ENCODE measurements around the gene LHX4.

The LHX4 gene

DNA sequence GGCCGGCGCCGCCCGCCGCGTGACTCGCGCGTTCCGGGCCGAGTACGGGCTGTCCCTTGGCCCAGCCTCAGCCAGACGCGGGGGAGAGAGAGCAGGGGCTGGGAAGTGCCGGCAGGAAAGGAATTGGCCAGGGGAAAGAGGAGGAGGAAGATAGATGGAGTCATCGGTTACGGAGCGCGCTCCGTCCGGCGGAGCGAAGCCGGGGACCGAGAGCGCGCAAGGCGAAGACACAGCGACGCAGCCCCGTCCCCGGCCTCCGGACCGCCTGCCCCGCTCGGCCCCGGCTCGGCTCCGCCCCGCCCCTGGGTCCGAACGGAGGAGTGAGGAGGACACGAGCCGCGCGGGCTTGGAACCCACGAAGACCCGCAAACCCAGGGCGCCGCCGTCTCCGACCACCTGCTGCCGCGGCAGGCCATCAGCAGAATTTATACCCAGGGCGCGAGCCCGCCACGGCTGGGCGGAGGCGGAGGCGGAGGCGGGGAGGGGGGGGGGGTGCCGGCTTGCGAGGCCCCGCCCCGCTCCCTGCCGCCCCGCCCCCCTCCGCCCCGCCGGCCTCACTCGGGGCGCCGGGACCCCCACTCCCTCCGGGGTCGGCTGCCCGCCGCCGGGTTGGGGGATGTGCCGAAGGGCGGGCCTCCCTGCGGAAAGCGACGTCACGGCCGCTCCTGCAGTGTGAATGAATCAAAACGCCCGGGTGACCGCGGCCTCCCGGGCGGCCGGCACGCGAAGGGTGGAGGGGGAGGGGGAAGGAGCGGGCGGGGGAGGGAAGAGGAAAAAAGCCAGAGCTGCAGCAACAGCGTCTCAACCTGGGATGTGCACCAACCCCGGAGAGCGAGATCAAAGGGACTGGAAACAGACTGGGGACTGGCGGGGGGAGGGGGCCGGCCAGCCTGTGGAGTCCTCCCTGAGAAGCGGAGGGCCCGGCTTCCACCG, at the start of gene LHX4:
Gene LHX4 (plus strand): TSS at position 782 of the 933 bp plus-strand sequence. CDS start 266 bp downstream, outside the sequence.
- DNase-seq, result peak; percentile 66

DNA sequence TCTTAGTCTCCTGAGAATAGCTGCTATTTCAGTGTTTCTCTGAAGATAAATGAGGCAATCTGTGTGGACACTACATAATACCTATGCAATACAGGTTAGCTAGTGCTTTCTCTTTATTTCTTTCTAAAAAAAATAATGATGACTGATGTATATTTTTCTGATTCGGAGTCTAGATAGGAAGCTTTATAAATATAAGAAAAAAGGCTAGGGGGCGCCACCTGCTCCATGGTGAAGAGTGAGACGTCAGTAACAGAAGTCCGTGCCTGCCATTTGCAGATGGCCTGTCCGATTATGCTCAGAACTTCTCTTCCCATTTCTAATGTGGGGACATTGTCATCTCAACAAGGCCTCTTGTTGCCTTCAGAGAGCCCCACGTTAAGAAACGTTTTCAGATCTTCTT, 49.0 kb upstream of the LHX4 start:
- DNase-seq, result no peak

DNA sequence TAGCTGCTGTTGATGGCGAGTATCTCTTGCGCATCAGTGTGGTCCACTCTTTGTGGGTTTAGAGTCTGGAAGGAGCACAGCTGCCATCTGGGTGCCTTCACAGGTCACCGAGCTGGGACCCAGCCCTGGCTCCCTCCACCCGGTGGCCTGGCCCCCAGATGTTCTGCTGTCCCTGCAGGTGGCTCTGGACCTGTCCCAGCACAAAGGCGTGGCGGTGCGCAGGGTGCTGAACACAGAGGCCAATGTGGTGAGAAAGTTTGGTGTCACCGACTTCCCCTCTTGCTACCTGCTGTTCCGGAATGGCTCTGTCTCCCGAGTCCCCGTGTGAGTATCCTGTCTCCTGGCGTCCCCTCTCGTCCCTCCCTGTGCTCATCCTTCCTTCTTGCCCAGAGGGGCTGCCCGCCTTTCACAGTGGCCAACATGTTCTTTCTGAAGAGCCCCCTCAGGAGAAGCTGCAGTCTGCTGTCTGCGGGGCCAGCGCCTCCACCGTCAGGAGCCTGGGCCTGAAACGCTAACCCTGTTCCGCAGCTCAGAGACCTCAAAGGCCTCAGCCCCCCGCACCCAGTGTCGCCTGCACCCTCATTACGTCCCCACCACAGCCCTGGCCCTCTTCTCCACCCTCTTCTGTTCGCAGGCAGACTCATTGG, 47.9 kb upstream of the LHX4 start:
- no peak for DNase-seq

DNA sequence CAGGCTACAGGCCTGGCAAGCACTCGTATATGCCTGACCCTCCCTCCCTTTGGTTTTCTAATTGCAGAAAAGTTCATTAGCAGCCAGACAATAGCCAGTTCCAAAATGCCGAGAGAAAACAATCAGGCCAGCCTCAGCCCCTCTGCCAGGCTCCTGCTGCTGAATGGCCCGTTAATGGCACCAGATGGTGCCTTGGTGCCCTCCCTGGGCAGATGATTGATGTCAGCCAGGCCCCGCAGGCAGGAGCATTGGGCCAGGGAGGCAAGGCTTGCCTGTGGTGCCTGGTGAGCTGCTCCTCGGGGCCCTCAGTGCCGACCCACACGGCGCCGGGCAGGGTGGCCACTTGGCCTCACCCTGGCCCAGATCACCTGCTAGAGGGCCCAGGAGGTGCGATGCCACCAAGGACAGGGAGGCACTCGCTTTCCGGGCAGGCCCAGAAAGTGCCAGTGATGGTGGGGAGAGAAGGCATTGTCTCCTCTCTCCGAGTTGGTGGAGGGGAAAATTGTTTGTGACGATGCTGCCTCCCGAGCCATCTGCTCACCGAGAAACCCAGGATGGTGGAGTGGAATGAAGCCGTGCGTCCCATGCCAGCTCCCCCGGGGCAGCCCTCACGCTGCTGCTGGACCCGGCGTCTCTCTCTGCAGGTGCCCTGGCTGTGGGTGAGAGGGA, 47.3 kb upstream of the LHX4 start:
- no peak for DNase-seq

DNA sequence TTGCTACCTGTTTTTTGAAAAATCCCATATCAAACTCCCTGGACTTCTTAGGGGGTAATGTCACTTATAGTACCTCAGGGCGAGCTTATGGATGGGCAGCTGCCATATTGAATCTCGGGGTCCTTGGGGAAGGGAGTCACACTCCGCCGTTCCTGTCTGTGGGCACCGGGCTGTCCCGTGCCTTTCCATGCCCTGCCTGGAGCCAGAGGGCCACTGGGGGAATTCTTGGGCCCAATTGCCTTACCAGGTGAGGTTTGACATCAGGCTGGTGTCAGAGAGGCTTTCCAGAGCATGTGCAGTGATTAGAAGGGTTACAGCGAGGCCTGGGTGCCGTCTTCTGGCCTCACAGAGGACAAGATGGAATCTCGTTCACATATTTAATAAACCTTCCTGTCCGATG, 46.6 kb upstream of the LHX4 start:
- no peak for DNase-seq

DNA sequence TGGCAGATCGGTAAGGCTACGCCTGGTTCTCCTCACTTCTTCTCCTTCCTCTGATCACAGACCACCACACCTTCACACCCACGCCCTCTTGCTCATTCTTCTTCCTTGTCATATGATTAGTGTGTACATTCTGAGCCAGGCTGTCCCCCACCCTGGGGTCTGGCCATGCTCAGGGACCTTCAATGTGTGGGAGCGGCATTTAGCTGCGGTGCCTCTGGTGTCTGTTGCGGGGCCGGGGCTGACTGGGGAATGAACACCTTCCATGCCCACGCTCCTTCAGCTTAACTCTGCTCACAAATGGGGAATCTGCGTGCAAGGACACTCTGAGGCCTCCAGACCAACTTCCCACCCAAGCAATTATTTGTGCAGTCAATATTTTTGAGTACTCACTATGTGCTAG, 46.0 kb upstream of the LHX4 start:
- no peak for DNase-seq

DNA sequence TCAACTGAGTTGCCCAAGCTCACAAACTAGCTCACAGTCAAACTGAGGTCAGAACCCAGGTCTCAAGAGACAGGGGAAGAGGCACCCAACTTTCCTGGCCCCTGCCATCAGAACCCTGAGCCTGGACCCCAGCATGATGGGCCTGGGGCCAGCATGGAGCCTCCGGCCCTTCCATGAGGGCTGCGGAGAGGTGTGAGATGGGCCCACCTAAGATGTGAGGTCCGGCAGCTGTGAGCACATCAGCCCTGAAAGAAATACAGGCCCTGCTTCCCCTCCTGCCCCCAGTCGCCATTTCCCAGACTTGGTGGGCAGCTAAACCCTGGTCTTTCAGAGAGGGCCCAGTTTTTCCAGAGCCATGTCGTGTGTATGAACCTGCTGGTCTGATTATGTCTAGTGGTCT, 44.8 kb upstream of the LHX4 start:
- no peak for DNase-seq

DNA sequence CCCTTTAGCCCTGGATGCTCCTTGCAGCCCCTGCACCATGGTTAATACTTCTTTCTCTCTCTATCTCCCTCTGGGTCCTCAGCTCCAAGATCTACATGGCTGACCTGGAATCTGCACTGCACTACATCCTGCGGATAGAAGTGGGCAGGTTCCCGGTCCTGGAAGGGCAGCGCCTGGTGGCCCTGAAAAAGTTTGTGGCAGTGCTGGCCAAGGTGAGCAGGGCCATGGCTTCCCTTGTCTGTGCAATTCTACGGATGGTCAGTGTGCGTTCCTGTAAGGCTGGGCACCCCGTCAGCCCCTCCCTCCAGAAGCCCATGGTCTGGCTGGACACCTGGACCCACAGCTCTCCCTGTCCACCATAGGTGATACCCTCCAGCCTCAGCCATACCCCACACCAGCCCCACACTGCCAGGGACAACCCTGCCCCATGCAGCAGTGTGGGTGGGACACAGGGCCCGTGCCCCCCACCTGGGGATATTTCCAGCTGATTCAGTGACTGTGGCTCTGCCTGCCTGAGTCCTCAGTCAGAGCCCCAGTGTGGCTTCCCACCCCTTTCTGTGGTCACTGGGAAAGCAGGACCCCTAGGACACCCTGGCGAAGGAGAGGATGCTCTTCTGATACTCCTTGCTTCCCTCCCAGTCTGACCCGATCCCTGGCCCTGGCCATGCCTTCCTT, 44.0 kb upstream of the LHX4 start:
- DNase-seq, result no peak

DNA sequence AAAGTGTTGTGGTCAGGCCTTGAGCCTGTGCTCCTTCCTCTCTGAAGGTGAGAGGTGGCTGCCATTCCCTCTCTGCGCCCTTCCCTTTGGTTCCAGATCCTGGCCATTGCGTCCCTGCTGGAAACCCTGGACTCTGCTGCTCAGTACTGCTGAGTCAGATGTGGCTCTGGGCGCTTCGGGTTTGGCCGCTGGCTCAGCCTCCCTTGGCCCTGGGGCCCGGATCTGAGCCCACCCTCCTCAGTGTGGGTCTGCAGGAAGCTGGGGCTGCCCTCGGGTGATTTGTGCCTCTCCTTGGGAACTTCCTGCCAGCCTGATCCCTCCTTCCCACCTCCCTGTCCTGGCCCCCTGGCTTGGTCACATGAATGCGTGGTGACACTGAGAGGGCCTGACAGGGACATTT, 43.2 kb upstream of the LHX4 start:
- no peak for DNase-seq

DNA sequence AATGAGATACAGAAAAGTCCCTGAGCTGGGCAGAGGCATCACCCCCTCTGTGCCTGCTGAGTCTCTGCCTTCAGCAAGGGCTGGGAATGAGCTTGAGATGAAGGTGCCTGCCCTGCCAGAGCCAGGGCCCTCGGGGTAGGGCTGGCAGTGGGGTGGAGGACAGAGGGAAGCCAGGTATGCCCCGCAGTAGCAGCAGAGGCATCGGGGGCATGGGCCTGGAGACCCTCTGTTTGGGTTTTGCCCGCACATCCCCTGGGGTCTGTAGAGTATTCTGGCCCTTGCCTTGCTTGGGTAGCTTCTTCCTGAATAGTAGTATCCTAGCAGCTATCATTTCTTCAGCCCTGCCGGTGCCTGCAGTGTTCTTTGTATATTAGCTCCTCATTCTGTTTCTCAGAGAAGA, 42.4 kb upstream of the LHX4 start:
- DNase-seq, result no peak

DNA sequence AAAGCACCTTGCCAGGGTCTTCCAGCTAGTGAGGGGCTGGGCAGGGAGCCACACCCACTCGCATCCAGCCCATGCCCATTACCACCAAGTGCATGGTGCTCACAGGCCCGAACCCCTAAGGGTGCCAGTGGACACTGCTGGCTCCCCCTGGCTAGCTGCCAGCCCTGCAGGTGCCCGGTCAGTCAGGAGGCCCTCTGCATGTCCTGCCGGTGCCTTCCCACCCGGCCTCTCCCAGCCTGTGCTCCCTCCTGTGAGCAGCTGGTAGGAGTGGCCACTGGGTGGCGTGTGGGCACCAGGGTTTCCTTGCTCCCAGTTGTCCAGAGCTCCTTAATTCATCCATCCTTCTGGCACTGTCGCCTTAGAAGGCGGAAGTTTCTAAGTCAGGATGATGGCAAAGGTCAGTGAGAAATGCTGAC, 42.0 kb upstream of the LHX4 start:
- DNase-seq, result no peak

DNA sequence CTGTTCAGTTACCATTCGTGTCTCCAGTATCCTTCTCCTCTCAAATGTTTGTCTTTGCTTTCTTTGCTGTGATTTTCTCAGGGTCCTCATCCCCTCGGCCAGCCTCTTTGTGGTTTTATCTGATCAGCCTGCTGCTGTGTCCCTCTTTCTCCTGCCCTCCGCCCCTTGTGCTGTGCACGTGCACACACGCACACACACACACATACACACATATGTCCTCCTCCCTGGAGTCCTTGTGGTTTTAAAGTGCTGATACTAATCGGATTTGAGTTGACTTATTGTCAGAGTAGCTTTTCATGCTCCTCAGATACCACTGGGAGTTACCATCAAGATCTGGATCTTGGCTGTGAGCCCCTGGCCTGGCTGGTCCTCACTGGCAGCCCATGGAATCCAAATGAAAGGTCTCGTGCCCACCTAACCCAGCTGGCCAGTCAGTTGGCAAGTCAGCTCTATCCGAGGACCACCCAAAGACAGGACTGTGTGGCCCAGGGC, 41.3 kb upstream of the LHX4 start:
- no peak for DNase-seq

DNA sequence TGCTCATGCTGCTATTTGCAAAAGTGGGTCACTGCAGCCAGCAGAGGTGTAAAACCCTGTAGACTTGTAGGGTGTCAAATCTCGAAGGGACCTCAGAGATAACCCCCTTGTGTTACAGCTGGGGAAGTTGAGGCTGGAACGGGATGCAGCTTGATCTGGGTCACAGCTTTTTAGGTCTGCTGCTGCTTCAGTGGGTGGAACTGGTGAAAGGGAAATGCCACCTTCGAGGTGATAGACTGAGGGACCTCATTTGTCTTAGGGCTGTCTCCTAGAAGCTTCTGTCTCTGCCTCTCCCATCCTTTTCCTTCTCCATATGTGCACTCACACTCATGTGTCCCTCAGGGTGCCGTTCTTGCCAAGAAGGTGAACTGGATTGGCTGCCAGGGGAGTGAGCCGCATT, 40.0 kb upstream of the LHX4 start:
- DNase-seq, result no peak

DNA sequence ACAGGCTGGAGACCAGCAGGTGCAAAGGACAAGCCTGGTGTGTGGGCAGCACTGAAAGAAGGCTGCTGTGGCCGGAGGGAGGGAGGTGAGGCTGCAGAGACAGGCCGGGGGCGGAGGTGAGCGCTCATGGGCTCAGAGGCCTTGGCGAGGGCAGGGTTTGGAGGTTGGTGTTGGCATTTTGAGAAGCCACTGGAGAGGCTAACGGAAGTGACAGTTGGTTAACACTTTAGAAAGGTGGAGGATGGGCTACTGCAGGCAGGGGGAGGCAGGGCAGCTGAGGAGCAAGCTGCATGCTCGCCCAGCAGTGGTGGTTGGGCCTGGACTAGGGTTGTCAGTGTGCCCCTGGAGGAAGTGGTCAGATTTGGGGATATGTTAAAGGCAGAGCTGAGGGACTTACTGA, 37.9 kb upstream of the LHX4 start:
- DNase-seq, result no peak

DNA sequence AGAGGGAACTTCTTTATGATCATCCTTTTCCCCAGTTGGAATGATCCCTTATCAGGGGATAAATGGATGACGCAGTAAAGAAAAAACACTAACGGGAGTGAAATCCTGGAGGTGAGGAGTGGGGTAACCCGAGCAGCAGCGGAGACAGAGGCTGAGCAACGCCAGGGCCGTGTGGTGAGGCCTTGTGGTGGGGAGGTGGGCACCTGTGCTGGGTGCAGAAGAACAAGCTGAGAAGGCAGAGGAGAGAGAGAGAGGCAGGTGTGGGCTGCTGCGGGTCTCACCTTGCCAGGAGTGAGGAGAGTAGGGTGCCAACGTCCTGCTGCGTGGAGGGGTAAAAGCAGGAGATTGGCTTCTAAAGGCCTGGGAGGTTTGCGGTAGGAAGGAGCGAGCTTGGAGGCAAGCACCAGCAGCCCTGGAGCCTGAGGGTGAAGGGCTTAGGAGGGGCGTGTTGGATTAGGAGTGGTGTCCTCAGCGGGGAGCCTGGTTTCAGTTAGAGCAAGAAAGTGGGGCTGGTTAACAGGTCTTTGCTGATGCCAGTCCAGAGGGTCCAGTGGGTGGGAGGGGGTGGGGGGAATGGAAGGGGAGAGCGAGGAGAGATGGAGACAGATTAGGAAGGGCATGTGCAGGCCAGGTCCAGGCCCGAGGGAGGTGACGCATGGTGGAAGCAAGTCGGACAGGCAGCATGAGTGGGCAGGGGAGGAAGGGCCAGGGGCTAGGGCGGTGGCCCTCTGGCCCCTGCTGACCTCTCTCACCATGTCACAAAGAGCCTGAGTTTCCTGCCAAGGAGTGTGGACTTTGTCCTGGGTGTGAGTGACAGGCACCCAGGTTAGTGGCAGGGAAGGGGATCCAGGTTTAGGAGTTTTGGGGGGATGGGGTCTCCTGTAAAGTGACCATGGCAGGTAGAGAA, 36.7 kb upstream of the LHX4 start:
- no peak for DNase-seq

DNA sequence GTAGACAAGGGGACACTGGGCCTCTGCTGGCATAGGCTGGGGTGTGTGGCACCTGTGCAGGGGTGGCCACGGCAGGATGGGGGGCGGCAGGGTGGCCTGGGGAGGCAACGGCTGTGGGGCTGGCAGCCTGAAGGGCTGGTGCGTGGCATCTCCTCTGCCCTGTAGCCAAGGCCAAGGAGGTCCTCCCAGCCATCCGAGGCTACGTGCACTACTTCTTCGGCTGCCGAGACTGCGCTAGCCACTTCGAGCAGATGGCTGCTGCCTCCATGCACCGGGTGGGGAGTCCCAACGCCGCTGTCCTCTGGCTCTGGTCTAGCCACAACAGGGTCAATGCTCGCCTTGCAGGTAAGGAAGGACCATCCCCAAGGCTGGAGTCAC, 36.0 kb upstream of the LHX4 start:
- DNase-seq, result no peak

DNA sequence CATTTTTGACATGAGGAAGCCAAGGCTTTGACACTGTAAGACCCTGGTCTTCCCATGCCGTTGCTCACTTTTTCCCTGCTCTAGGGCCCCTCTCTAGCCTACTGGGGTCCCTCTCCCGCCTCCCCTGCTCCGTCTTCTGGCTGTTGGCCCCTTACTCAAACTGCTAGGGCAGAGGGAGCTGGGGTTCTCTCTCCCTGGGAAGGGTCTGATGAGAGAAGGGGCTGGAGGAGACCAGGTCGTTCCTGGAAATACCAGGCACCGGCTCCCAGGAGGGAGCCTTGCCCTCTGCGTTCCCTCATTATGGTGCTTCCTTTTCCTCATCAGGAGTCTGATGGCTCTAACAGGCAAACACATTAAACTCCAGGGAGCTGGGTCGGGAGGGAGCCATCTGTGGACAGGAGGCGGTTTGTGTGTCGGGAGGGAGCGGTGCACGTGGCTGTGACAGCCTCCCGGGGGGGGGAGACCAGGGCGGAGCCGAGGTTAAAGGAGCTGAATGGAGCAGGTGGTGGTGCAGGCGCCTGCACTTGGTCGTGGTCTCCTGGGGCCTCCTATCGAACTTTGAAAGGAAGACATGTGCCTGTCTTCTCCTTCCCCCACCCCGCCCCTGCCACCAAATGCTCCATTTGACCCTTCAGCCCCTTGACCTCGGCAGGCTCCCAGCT, 35.4 kb upstream of the LHX4 start:
- no peak for DNase-seq

DNA sequence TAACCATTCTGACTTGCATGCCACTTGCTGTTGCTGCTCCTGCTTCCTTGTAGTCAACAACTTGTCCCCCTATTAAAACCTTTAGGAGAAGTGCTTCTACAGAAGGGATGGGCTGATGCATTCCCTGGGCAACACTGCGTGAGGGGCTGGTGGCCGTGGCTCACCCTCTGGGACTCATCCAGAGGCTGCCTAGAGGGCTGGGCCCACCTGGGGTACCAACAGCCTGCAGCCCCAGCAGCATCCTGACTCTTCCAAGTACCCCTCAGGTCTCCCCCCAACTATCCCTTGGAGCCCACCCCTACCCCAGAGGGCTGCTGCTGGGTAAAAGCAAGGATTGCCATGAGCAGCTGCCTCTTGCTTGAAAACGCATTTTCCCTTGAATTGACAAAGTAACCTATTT, 34.7 kb upstream of the LHX4 start:
- no peak for DNase-seq

DNA sequence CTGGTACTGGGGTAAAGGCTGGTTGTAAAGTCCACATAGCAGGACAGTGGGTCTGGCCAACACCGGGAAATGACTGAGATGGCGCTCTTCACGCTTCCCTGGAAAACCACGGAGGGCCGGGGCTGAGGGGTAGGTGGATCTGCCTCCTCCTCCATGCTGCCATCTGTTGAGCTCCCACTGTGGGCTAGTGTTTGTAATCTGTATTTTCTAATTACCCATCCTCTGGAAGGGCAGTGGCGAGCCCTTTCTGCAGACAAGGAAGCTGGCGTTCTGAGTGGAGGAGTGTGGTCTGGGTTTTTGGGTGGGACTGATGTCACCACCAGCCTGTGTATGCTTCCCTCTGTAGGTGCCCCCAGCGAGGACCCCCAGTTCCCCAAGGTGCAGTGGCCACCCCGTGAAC, 34.1 kb upstream of the LHX4 start:
- DNase-seq, result no peak

DNA sequence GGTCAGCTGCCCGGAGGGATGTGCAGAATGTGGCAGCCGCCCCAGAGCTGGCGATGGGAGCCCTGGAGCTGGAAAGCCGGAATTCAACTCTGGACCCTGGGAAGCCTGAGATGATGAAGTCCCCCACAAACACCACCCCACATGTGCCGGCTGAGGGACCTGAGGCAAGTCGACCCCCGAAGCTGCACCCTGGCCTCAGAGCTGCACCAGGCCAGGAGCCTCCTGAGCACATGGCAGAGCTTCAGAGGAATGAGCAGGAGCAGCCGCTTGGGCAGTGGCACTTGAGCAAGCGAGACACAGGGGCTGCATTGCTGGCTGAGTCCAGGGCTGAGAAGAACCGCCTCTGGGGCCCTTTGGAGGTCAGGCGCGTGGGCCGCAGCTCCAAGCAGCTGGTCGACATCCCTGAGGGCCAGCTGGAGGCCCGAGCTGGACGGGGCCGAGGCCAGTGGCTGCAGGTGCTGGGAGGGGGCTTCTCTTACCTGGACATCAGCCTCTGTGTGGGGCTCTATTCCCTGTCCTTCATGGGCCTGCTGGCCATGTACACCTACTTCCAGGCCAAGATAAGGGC, 33.5 kb upstream of the LHX4 start:
- no peak for DNase-seq

DNA sequence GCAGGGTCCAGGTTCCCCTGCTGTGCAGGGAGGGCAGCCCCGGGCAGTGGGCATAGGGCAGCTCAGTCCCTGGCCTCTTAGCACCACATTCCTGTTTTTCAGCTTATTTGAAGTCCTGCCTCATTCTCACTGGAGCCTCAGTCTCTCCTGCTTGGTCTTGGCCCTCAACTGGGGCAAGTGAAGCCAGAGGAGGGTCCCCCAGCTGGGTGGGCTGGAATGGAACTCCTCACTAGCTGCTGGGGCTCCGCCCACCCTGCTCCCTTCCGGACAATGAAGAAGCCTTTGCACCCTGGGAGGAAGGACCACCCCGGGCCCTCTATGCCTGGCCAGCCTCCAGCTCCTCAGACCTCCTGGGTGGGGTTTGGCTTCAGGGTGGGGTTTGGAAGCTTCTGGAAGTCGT, 32.8 kb upstream of the LHX4 start:
- no peak for DNase-seq
